Activated CD4-positive, alpha-beta T cell treated with anti-CD3 and anti-CD28 coated beads for 36 hours (primary cell): Measurements from ENCODE around the gene PUM1. TPM values are rescaled to one million over a fixed set of nuclear protein-coding genes. Genes with fewer than 3 reads are reported as not detected.

ENCODE experiments used
- ATAC-seq: fragments of 200-7000 bp; cut with Tn5 transposase; one replicate; pipeline ENCODE4 v1.10.0; 2021; ENCODE audit warnings: mild to moderate bottlenecking, moderate library complexity
- CTCF ChIA-PET: fragments of 350-600 bp; sonication (Branson Sonifier 250); formaldehyde crosslinking; loops from one replicate; lab custom pipeline; 2021; ENCODE audit warnings: antibody characterized with exemption; lab: Charles Lee
- POLR2A ChIA-PET: fragments of 350-600 bp; sonication (Branson Sonifier 250); formaldehyde crosslinking; loops from one replicate; lab custom pipeline; 2021; ENCODE audit warnings: antibody characterized with exemption, inconsistent platforms; lab: Charles Lee
- DNase-seq: peaks from one replicate; pipeline ENCODE4 v3.0.0-alpha.2; 2020
- H3K27ac Mint-ChIP-seq: one replicate; pipeline ENCODE4 v1.8.0; 2021; ENCODE audit warnings: mixed read lengths
- H3K27me3 Mint-ChIP-seq: one replicate; pipeline ENCODE4 v1.8.0; 2021; ENCODE audit warnings: mixed read lengths
- H3K36me3 Mint-ChIP-seq: one replicate; pipeline ENCODE4 v1.8.0; 2021; ENCODE audit warnings: low read depth, mixed read lengths
- H3K4me1 Mint-ChIP-seq: one replicate; pipeline ENCODE4 v1.8.0; 2021; ENCODE audit warnings: mixed read lengths
- H3K4me3 Mint-ChIP-seq: one replicate; pipeline ENCODE4 v1.8.0; 2021; ENCODE audit warnings: mild to moderate bottlenecking, moderate library complexity, mixed read lengths
- H3K9me3 Mint-ChIP-seq: one replicate; pipeline ENCODE4 v1.8.0; 2021; ENCODE audit warnings: low read depth, mixed read lengths
- intact Hi-C, 2 experiments: fragments of 100-400 bp; cut with DNase I in 1 of 2; cut with micrococcal nuclease in 1 of 2; formaldehyde crosslinking; loops; one replicate each; pipeline versions ENCODE4 v1.14.2 to v1.15.1; 2022 to 2024; cut with DNase I, micrococcal nuclease
- total RNA-seq, 2 experiments: library from RNA; stranded (reverse); gene quantifications; one replicate each; pipeline ENCODE4 v1.2.3, GENCODE V29; 2021

Gene PUM1
- total RNA-seq, 2 experiments from 2014 or later = 87.1 to 91.4 TPM

GRCh38 chr1:31027693-31028526, 37.6 kb downstream of the PUM1 start:
- CTCF ChIA-PET = interaction anchor here (0.6 to 0.9 kb wide), 2 partner anchors 13 to 134 kb away, joined by 3 read pairs; no protein-coding TSS in a partner anchor
- no peak overlapping the region for H3K4me3 Mint-ChIP-seq
- ATAC-seq (no peak), DNase-seq (no peak)
- no peaks in the 10 kb centered on the region for H3K9me3 Mint-ChIP-seq
- H3K4me1 Mint-ChIP-seq = peaks cover 76% of the 10 kb centered on the region
- peaks cover 46% of the 10 kb centered on the region for H3K36me3 Mint-ChIP-seq
- intact Hi-C loops = loop anchor here in 1 of 2 experiments (5.0 kb wide), 1 partner anchor 34 kb away; no protein-coding TSS in a partner anchor
- peak overlapping the region; percentile 5 for H3K27ac Mint-ChIP-seq
- POLR2A ChIA-PET = no interaction called here
- H3K27me3 Mint-ChIP-seq = no peaks in the 10 kb centered on the region

DNA sequence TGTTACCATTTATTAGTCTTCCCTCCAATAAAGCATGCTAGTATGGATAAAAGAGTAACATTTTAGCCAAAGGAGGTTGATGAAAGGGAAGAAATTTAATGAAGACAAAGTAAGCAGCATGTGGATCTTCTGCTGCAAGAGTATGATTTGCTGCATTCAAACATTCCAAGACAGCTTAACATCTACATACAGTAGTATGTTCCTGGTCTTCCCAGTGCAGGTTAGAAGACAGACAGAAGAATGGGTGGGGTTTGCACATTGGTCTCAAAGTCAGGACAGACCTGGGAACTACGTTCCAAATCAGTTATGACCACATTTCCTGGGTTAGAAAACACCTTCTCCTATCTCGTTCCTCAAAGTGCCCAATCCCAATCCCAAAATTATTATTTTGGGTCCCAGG, 43.3 kb downstream of the PUM1 start:
- CTCF ChIA-PET = interaction anchor here (0.6 to 2.2 kb wide), 4 partner anchors 10 to 28 kb away, joined by 3 to 12 read pairs (median 5); no protein-coding TSS in a partner anchor
- Mint-ChIP-seq H3K27ac (no peak overlapping the region), H3K4me1 (peaks cover 77% of the 10 kb centered on the region), H3K9me3 (no peaks in the 10 kb centered on the region), H3K27me3 (no peaks in the 10 kb centered on the region), H3K4me3 (no peak overlapping the region), H3K36me3 (peaks cover 40% of the 10 kb centered on the region)
- POLR2A ChIA-PET = interaction anchor here (0.6 to 0.7 kb wide), 2 partner anchors 13 to 72 kb away, joined by 3 read pairs; no protein-coding TSS in a partner anchor
- ATAC-seq (no peak), DNase-seq (no peak)
- intact Hi-C loops = no loop called here

GRCh38 chr1:31020007-31020790, 45.3 kb downstream of the PUM1 start:
- H3K4me1 Mint-ChIP-seq = peaks cover 68% of the 10 kb centered on the region
- no peaks in the 10 kb centered on the region for H3K27me3 Mint-ChIP-seq
- ChIA-PET CTCF (interaction anchor here (2.2 kb wide), 2 partner anchors 10 to 17 kb away, joined by 7 to 12 read pairs; no protein-coding TSS in a partner anchor), POLR2A (no interaction called here)
- DNase-seq = no peak
- no peak for ATAC-seq
- peaks cover 36% of the 10 kb centered on the region for H3K36me3 Mint-ChIP-seq
- no peak overlapping the region for H3K27ac Mint-ChIP-seq
- intact Hi-C loops = no loop called here
- no peaks in the 10 kb centered on the region for H3K9me3 Mint-ChIP-seq
- H3K4me3 Mint-ChIP-seq = no peak overlapping the region

GRCh38 chr1:31019401-31019800, 46.1 kb downstream of the PUM1 start:
- ChIA-PET CTCF (no interaction called here), POLR2A (no interaction called here)
- intact Hi-C loops = no loop called here
- Mint-ChIP-seq H3K27me3 (no peaks in the 10 kb centered on the region), H3K36me3 (peaks cover 32% of the 10 kb centered on the region), H3K9me3 (no peaks in the 10 kb centered on the region), H3K4me1 (peaks cover 60% of the 10 kb centered on the region), H3K4me3 (no peak overlapping the region), H3K27ac (peak overlapping the region; percentile 66)
- DNase-seq (no peak), ATAC-seq (peak; percentile 30)

GRCh38 chr1:31016868-31017267, 48.6 kb downstream of the PUM1 start:
- Mint-ChIP-seq H3K27ac (peak overlapping the region; percentile 49), H3K9me3 (no peaks in the 10 kb centered on the region), H3K27me3 (no peaks in the 10 kb centered on the region), H3K4me3 (no peak overlapping the region), H3K36me3 (peaks cover 21% of the 10 kb centered on the region), H3K4me1 (peaks cover 60% of the 10 kb centered on the region)
- ATAC-seq = no peak
- intact Hi-C loops = no loop called here
- no peak for DNase-seq
- POLR2A ChIA-PET = no interaction called here
- CTCF ChIA-PET = no interaction called here

- peaks cover 63% of the 10 kb centered on the region for H3K4me1 Mint-ChIP-seq
- intact Hi-C loops = no loop called here
- H3K27me3 Mint-ChIP-seq = no peaks in the 10 kb centered on the region
- CTCF ChIA-PET = interaction anchor here (0.5 to 1.2 kb wide), 5 partner anchors 11 to 878 kb away, joined by 3 to 4 read pairs (median 3); no protein-coding TSS in a partner anchor
- H3K9me3 Mint-ChIP-seq = no peaks in the 10 kb centered on the region
- POLR2A ChIA-PET = no interaction called here
- H3K4me3 Mint-ChIP-seq = no peak overlapping the region
- peaks cover 19% of the 10 kb centered on the region for H3K36me3 Mint-ChIP-seq
- peak overlapping the region; percentile 61 for H3K27ac Mint-ChIP-seq
- ATAC-seq = no peak
- DNase-seq = no peak
These were observed 52.2 kb downstream of the PUM1 start for GRCh38 chr1:31013187-31013864.

DNA sequence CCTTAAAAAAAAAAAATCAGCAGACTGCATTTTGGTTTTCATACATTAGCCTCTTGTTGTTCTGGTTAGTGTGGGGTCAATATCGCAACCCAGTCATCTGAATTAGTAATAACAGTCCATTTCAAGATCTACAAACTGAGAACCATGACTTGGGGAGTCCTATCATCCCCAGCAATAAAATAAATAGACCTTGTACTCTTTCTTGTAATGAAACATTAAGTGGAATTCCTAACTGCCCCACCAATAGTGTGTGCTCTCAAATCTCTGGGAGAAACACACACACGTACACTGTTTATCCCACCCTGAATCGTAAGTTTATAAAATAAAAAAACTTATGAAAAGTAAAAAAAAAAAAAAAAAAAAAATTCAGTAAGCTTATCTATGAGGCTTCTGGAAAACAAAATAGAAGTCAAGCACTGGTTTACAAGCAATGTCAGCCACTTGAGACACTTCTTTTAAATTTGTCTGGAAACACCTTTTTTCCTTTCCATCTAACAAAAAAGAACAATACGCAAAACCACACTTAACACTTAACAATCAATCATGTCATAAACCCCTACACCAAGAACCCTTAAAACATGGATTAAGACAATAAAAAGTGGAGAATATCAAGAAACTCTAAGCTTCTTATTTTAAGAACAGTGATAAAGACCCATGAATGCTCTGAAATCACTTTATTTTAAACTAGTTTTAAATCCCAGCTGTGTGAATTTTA, 53.1 kb downstream of the PUM1 start:
- intact Hi-C loops = no loop called here
- Mint-ChIP-seq H3K4me1 (peaks cover 68% of the 10 kb centered on the region), H3K4me3 (no peak overlapping the region), H3K36me3 (peaks cover 23% of the 10 kb centered on the region), H3K9me3 (no peaks in the 10 kb centered on the region), H3K27me3 (no peaks in the 10 kb centered on the region), H3K27ac (no peak overlapping the region)
- no peak for ATAC-seq
- CTCF ChIA-PET = interaction anchor here (0.7 to 1.2 kb wide), 6 partner anchors 10 to 56 kb away, joined by 3 to 4 read pairs (median 3); no protein-coding TSS in a partner anchor
- no peak for DNase-seq
- POLR2A ChIA-PET = interaction anchor here (0.5 kb wide), 1 partner anchor 38 kb away, joined by 7 read pairs; no protein-coding TSS in a partner anchor

DNA sequence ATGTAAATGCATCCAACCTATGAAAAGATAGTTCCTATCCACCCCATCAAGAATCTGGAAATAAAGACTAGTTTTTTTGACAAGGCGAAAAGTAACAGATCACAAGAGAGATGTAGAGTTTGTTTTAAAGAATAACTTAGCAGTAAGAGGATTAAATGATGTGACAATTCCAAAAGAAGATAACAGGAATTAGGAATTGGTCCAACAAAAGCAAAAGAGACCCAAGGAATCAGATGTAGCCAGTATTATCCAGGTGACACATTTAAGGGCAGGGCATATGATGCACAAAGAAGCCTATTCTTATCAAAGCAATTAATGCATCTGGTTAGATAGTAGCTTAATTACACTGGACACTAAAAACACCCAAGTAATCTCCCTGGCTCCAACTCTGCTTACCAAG, 53.8 kb downstream of the PUM1 start:
- Mint-ChIP-seq H3K4me1 (peaks cover 63% of the 10 kb centered on the region), H3K27me3 (no peaks in the 10 kb centered on the region), H3K36me3 (peaks cover 23% of the 10 kb centered on the region), H3K9me3 (no peaks in the 10 kb centered on the region), H3K27ac (peak overlapping the region; percentile 15), H3K4me3 (no peak overlapping the region)
- no peak for ATAC-seq
- CTCF ChIA-PET = interaction anchor here (1.0 to 2.5 kb wide), 5 partner anchors 10 to 34 kb away, joined by 3 to 12 read pairs (median 3); no protein-coding TSS in a partner anchor
- POLR2A ChIA-PET = no interaction called here
- DNase-seq = no peak
- intact Hi-C loops = loop anchor here (1.0 to 2.0 kb wide), 2 partner anchors 53 to 144 kb away; partner anchors contain the start of gene PUM1 (in 1 of the 2)

DNA sequence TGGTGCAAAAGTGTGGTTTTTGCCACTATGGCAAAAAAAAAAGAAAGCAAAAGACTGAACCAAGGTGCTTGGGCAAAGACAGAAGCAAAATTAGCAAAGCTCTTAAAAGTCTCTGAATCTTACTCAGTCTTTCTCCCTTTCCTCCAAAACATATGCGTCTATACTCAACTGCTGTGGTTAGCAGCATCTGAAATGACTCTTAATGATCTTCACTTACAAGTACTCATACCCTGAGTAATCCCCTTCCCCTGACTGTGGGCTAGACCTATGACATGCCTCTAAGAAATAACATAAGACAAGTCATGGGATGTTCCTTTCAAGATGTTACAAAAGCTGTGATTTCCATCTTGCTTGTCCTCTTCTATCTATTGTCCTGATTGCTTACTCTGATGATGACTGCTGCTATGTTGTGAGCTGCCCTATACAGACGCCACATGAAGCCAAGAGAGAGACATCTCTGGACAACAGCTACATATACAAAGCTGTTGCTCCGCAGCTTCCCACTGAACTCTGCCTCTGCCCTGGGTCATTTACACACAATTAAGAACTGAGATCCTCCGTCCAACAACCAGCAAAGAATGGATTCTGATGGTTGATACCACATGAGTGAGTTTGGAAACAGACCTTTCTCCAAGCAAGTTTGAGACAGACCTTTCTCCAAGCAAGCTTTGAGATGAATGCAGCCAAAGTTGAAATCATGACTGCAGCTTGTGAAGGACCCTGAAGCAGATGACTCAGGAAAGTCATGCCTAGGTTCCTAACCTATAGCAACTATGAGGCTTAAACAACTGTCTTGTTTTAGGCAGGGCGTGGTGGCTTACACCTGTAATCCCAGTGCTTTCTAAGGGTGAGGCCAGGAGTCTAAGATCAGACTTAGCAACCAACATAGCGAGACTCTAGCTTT, 55.2 kb downstream of the PUM1 start:
- intact Hi-C loops = loop anchor here (1.0 to 2.0 kb wide), 4 partner anchors 26 to 55 kb away; partner anchors contain the start of gene PUM1 (in 2 of the 2)
- peaks cover 34% of the 10 kb centered on the region for H3K36me3 Mint-ChIP-seq
- POLR2A ChIA-PET = interaction anchor here (0.5 to 1.8 kb wide), 14 partner anchors 11 to 502 kb away, joined by 3 to 19 read pairs (median 4); partner anchors contain the start of gene PUM1
- no peak overlapping the region for H3K4me3 Mint-ChIP-seq
- no peaks in the 10 kb centered on the region for H3K9me3 Mint-ChIP-seq
- peak; percentile 60 for DNase-seq
- H3K4me1 Mint-ChIP-seq = peaks cover 68% of the 10 kb centered on the region
- peak; percentile 98 for ATAC-seq
- no peaks in the 10 kb centered on the region for H3K27me3 Mint-ChIP-seq
- CTCF ChIA-PET = interaction anchor here (0.9 to 2.5 kb wide), 6 partner anchors 11 to 252 kb away, joined by 3 to 12 read pairs (median 4); no protein-coding TSS in a partner anchor
- peak overlapping the region; percentile 88 for H3K27ac Mint-ChIP-seq
